Right lobe of liver (tissue), 4 donors: ENCODE data around the gene CLDN4.

Source experiments
- CTCF ChIP-seq, 4 donors: fragments of 200-600 bp in 3 of 4; fragments of 450-650 bp in 1 of 4; IDR thresholded peaks; one replicate each; pipeline versions ENCODE4 v1.5.1 to v1.8.0; 2016 to 2022; ENCODE audit warnings: antibody characterized with exemption in 4 of 4, mild to moderate bottlenecking in 2 of 4
- POLR2A ChIP-seq: fragments of 450-650 bp; IDR thresholded peaks from one replicate; pipeline ENCODE4 v1.6.1; 2017; ENCODE audit warnings: antibody characterized with exemption, mild to moderate bottlenecking
- donor health status: DM: no; HTN: no; CAD: no.
- donor health status: DM: no; HTN: no; CAD: no.
- donor health status: DM: no; HTN: yes; CAD: no.

- TF ChIP-seq CTCF (IDR thresholded peaks at IDR 0.05) (no peak), POLR2A (no peak)
Observed at GRCh38 chr7:73844131-73844547, 13.3 kb downstream of the CLDN4 start.
